ENCODE results near the gene PHF11. TPM values are rescaled to one million over a fixed set of nuclear protein-coding genes. Genes with fewer than 3 reads are reported as not detected.

The PHF11 gene
- total RNA-seq, 6 experiments from 2014 or later = 17.6 to 31.0 (median 25.3) TPM

DNA sequence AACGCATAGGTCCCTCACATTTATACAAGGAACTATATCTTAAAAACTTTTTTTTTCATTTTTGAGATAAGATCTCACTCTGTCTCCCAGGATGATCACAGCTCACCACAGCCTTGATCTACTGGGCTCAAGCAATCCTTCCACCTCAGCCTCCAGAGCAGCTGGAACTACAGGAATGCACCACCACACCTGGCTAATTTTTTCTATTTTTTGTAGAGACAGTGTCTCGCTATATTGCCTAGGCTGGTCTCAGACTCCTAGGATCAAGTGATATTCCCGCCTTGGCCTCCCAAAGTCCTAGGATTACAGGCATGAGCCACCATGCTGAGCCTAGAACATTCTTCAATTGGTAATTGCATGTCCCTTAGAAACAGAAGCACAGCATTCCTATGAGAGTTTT, 47.9 kb downstream of the PHF11 start:
- no peak overlapping the region for H3K27ac Mint-ChIP-seq
- H3K4me1 Mint-ChIP-seq (ENCODE audit: low read depth) = peaks cover 10% of the 10 kb centered on the region
- no peaks in the 10 kb centered on the region for H3K27me3 Mint-ChIP-seq (ENCODE audit: insufficient read depth)
- peaks cover 18% of the 10 kb centered on the region for H3K36me3 Mint-ChIP-seq (ENCODE audit: low read depth)
- TF ChIP-seq, protein P1, sequence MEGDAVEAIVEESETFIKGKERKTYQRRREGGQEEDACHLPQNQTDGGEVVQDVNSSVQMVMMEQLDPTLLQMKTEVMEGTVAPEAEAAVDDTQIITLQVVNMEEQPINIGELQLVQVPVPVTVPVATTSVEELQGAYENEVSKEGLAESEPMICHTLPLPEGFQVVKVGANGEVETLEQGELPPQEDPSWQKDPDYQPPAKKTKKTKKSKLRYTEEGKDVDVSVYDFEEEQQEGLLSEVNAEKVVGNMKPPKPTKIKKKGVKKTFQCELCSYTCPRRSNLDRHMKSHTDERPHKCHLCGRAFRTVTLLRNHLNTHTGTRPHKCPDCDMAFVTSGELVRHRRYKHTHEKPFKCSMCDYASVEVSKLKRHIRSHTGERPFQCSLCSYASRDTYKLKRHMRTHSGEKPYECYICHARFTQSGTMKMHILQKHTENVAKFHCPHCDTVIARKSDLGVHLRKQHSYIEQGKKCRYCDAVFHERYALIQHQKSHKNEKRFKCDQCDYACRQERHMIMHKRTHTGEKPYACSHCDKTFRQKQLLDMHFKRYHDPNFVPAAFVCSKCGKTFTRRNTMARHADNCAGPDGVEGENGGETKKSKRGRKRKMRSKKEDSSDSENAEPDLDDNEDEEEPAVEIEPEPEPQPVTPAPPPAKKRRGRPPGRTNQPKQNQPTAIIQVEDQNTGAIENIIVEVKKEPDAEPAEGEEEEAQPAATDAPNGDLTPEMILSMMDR (IDR thresholded peaks at IDR 0.05) = no peak
- no peak overlapping the region for H3K4me3 Mint-ChIP-seq
- no peak for DNase-seq
- no peaks in the 10 kb centered on the region for H3K9me3 Mint-ChIP-seq

DNA sequence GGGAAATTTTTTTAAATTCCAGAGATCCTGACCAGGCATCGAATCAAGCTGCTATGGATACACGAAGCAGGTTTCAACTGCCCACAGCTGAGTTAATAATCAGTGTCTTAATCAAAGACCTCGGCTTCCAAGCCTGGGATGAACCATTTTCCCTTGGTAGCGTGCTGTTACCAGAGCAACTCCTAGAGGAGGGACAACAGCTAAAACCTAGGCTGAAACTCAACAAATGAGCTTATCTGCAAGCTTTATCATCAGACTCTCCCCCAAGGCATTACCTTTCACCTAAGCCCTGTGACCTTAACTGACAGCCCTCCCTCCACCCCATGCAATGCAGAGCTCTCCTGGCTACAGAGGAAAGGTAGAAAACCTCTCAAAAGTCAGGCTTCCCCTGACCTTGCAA, 49.9 kb downstream of the PHF11 start:
- Mint-ChIP-seq H3K4me1 (ENCODE audit: low read depth) (peaks cover 3% of the 10 kb centered on the region), H3K27me3 (ENCODE audit: insufficient read depth) (peaks cover 2% of the 10 kb centered on the region; the same call in 1 of the 2 replicates), H3K27ac (no peak overlapping the region), H3K36me3 (ENCODE audit: low read depth) (peaks cover 12% of the 10 kb centered on the region), H3K9me3 (no peaks in the 10 kb centered on the region), H3K4me3 (no peak overlapping the region)
- TF ChIP-seq, protein P1 (IDR thresholded peaks at IDR 0.05) = no peak
- DNase-seq = no peak

DNA sequence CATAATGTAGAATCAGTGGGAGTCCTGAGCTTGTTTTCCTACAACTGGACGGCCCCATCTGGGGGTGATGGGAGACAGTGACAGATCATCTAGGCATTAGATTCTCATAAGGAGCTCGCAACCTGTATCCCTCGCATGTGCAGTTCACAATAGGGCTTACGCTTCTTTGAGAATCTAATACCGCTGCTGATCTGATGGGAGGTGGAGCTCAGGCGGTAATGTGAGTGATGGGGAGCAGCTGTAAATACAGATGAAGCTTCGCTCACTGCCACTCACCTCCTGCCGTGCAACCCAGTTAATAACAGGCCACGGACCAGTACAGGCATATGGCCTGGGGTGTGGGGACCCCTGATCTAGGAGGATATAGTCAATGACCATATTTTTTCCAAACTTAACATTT, 50.8 kb downstream of the PHF11 start:
- H3K4me1 Mint-ChIP-seq (ENCODE audit: low read depth) = no peaks in the 10 kb centered on the region
- peaks cover 2% of the 10 kb centered on the region; the same call in 1 of the 2 replicates for H3K27me3 Mint-ChIP-seq (ENCODE audit: insufficient read depth)
- H3K9me3 Mint-ChIP-seq = no peaks in the 10 kb centered on the region
- H3K4me3 Mint-ChIP-seq = no peak overlapping the region
- no peak for DNase-seq
- H3K36me3 Mint-ChIP-seq (ENCODE audit: low read depth) = peaks cover 10% of the 10 kb centered on the region; the same call in 1 of the 2 replicates
- no peak overlapping the region for H3K27ac Mint-ChIP-seq
- TF ChIP-seq, protein P1 (IDR thresholded peaks at IDR 0.05) = no peak

DNA sequence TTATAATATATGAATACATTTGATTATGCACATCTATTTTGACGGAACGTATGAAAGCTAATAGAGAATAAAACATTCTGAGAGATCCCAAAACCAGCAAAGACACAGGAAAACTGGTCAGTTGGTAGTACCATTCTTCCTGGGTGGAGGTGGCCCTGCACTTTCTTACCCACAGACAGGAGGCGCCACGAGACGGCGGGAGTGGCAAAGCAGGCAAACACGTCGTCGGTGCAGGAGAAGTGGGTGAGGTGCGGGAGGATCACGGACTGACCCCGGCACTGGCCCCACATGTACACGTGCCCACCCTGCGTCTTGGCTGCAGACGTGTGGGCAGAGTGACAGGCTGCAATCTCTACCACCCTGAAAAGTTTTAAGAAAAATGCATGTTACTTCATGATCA, 53.5 kb downstream of the PHF11 start:
- Mint-ChIP-seq H3K27ac (no peak overlapping the region), H3K4me3 (no peak overlapping the region), H3K27me3 (ENCODE audit: insufficient read depth) (peaks cover 2% of the 10 kb centered on the region; the same call in 1 of the 2 replicates), H3K9me3 (no peaks in the 10 kb centered on the region), H3K4me1 (ENCODE audit: low read depth) (no peaks in the 10 kb centered on the region), H3K36me3 (ENCODE audit: low read depth) (peaks cover 15% of the 10 kb centered on the region)
- no peak for DNase-seq
- TF ChIP-seq, protein P1 (IDR thresholded peaks at IDR 0.05) = peak; percentile 33; the same call in 1 of the 2 replicates

DNA sequence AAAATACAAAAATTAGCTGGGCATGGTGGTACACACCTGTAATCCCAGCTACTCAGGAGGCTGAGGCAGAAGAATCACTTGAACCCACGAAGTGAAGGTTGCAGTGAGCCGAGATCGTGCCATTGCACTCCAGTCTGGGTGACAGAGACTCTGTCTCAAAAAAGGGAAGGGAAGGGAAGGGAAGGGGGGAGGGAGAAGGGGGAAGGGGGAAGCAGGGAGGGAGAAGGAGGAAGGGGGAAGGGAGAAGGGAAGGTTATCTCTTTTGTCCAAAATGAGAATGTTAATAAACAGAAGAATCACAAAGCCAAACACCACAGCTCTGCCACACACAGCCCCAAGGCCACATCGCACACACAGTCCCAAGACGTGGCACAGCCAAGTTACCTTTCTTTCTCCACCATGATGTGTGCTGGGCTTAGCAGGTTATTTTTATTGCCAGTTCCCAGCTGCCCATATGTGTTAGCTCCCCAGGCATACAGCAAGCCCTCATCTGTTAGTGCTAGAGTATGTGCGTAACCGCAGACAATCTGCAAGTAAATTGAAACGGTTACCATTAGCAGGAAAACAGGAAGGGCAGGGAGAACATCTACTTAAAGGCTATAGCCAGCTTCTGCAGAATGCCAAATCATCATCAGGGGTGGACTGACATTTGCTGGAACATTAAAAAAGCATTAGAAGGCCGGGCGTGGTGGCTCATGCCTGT, 55.3 kb downstream of the PHF11 start:
- H3K27me3 Mint-ChIP-seq (ENCODE audit: insufficient read depth) = peaks cover 2% of the 10 kb centered on the region; the same call in 1 of the 2 replicates
- TF ChIP-seq, protein P1 (IDR thresholded peaks at IDR 0.05) = no peak
- DNase-seq = no peak

More for the DNA sequence above, 55.3 kb downstream of the PHF11 start:
- Mint-ChIP-seq H3K9me3 (no peaks in the 10 kb centered on the region), H3K36me3 (ENCODE audit: low read depth) (peaks cover 20% of the 10 kb centered on the region), H3K27ac (no peak overlapping the region), H3K4me1 (ENCODE audit: low read depth) (no peaks in the 10 kb centered on the region), H3K4me3 (no peak overlapping the region)
